Chondrocyte (in vitro differentiated cells): ENCODE results near the gene HSPA9. TPM values are rescaled to one million over a fixed set of nuclear protein-coding genes. Genes with fewer than 3 reads are reported as not detected.

Experiments
- DNase-seq: peaks from one replicate; pipeline ENCODE4 v3.0.0; 2021; ENCODE audit warnings: mixed read lengths, low spot score
- H3K27ac Mint-ChIP-seq: one replicate; pipeline ENCODE4 v1.8.0; 2021; ENCODE audit warnings: mild to moderate bottlenecking, moderate library complexity, mixed read lengths; ENCODE audit not compliant: unreplicated experiment
- H3K27me3 Mint-ChIP-seq: 2 replicates; pipeline ENCODE4 v1.8.0; 2021; ENCODE audit warnings: low read depth, mixed read lengths
- H3K36me3 Mint-ChIP-seq: 2 replicates; pipeline ENCODE4 v1.8.0; 2021; ENCODE audit warnings: low read depth, mixed read lengths
- H3K4me1 Mint-ChIP-seq: 2 replicates; pipeline ENCODE4 v1.8.0; 2021; ENCODE audit warnings: low read depth, mild to moderate bottlenecking, mixed read lengths
- H3K4me3 Mint-ChIP-seq: one replicate; pipeline ENCODE4 v1.8.0; 2021; ENCODE audit warnings: mild to moderate bottlenecking, moderate library complexity, mixed read lengths; ENCODE audit not compliant: unreplicated experiment
- H3K9me3 Mint-ChIP-seq: 2 replicates; pipeline ENCODE4 v1.8.0; 2021; ENCODE audit warnings: low read depth, mixed read lengths
- CTCF ChIP-seq: fragments of 200-600 bp; sonication (generic); IDR thresholded peaks from 2 replicates; pipeline ENCODE4 v1.5.0; 2021; ENCODE audit warnings: antibody characterized with exemption, mild to moderate bottlenecking, moderate library complexity
- total RNA-seq: library from RNA; stranded (reverse); gene quantifications from 3 replicates; pipeline ENCODE4 v1.2.1, GENCODE V29; 2021

Gene HSPA9
- total RNA-seq, 1 donor from 2014 or later, result 241 TPM

DNA sequence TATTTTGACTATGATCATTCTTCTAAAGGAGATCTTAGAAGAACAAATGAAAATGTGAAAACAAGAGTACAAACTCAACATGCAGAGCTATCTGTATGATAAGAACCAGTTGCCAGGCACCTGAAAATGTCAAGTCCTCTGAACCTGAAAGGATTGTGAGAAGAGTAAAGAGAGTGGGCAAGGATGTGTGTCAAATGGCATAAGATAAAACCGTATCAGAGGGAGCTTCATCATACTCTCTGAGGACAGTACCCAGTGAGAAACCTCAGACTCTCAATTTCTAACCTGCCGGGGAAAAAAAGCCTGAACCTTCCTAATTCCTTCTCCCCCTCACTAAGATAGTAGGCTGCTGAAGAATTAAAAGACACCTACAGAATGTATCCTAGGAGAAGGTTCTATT is 39.0 kb downstream of the HSPA9 start:
- peaks cover 47% of the 10 kb centered on the region for H3K4me1 Mint-ChIP-seq
- peak overlapping the region; percentile 58 for H3K27ac Mint-ChIP-seq
- no peak for TF ChIP-seq CTCF
- no peaks in the 10 kb centered on the region for H3K9me3 Mint-ChIP-seq
- peaks cover 8% of the 10 kb centered on the region for H3K36me3 Mint-ChIP-seq
- no peak for DNase-seq
- H3K4me3 Mint-ChIP-seq, result no peak overlapping the region
- H3K27me3 Mint-ChIP-seq, result no peaks in the 10 kb centered on the region

DNA sequence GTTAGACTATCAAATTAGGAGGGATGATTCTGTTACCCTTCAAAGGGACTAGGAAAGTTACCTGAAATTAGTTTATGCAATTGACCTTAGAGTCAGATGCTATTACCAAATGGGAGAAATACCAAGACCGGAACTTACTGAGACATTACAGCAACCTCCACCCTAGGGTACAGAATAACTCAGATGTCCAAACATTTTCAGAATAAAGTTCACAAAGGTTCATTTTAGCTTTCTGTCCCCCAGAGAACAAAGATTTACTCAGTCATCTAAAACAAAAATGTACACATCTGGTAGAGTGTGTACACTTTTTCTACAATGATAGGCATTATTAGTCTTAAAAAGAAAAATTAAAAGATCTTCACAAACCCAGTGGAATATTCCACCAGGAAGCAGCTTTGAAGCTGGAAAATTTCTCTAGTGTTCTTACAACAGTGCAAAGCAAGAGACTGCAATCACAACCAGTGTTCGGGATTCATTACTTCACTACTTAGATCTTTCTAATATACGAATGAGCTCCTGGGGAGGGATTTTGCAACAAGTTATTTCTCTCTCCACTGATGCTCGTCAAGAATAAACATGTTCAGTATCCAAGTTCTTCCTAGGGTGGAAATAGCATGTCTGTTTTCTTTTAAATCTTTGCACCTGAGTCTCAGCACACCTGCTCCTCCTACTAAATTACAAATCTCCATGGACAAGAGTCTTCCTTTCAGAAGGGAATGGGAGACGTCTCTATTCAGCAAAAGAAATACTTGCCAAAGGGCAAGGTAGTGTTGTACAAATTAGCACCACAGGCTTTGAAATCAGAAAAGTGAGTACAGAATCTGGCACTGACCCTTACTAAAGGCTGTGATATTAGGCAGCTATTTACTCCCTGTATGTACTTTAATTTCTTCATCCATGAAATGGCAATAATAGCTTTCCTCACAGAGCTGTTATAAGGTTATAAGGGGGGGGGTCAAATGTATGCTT is 40.9 kb downstream of the HSPA9 start:
- H3K27ac Mint-ChIP-seq, result peak overlapping the region; percentile 75
- H3K4me3 Mint-ChIP-seq, result no peak overlapping the region
- H3K36me3 Mint-ChIP-seq, result peaks cover 11% of the 10 kb centered on the region
- DNase-seq, result no peak
- TF ChIP-seq CTCF, result peak; percentile 7
- H3K27me3 Mint-ChIP-seq, result no peaks in the 10 kb centered on the region
- peaks cover 36% of the 10 kb centered on the region for H3K4me1 Mint-ChIP-seq
- H3K9me3 Mint-ChIP-seq, result no peaks in the 10 kb centered on the region

GRCh38 chr5:138529812-138530211 is 45.4 kb downstream of the HSPA9 start:
- no peaks in the 10 kb centered on the region for H3K27me3 Mint-ChIP-seq
- DNase-seq, result no peak
- H3K4me3 Mint-ChIP-seq, result no peak overlapping the region
- peaks cover 34% of the 10 kb centered on the region for H3K4me1 Mint-ChIP-seq
- no peak for TF ChIP-seq CTCF
- no peaks in the 10 kb centered on the region for H3K9me3 Mint-ChIP-seq
- H3K27ac Mint-ChIP-seq, result no peak overlapping the region
- peaks cover 16% of the 10 kb centered on the region for H3K36me3 Mint-ChIP-seq

GRCh38 chr5:138528744-138529469 is 46.3 kb downstream of the HSPA9 start:
- Mint-ChIP-seq H3K27ac (peak overlapping the region; percentile 22), H3K4me3 (no peak overlapping the region)

More at GRCh38 chr5:138528744-138529469, 46.3 kb downstream of the HSPA9 start:
- Mint-ChIP-seq H3K4me1 (peaks cover 26% of the 10 kb centered on the region), H3K9me3 (no peaks in the 10 kb centered on the region), H3K36me3 (peaks cover 14% of the 10 kb centered on the region), H3K27me3 (no peaks in the 10 kb centered on the region)
- no peak for TF ChIP-seq CTCF
- DNase-seq, result no peak
